ENCODE results near the gene SCAPER. TPM values are rescaled to one million over a fixed set of nuclear protein-coding genes. Genes with fewer than 3 reads are reported as not detected.
"Not testable (repeated sequence)": the region's sequence is repeated elsewhere in the genome, so short reads cannot be mapped to it uniquely, and the experiment has no call there.

The SCAPER gene
- total and polyA plus RNA-seq, 12 donors: 6.9 to 48.1 (median 39.5) TPM

GRCh38 chr15:76823303-76823702 is 81.8 kb downstream of the SCAPER start:
- ATAC-seq (no peak), DNase-seq (no peak)
- WGBS, 2 donors: 96 to 98% methylated on average over 2 of the region's 2 CpGs
- no peak for TF ChIP-seq CTCF (IDR thresholded peaks at IDR 0.05)
- Histone ChIP-seq H3K9me3 (peaks cover 0 to 11% (median 0%) of the 10 kb centered on the region in 11 donors), H3K4me3 (no peak overlapping the region), H3K4me1 (peaks cover 0 to 3% (median 0%) of the 10 kb centered on the region in 9 donors), H3K27me3 (no peaks in the 10 kb centered on the region), H3K36me3 (peaks cover 0 to 9% (median 0%) of the 10 kb centered on the region in 9 donors), H3K27ac (no peak overlapping the region)
- intact Hi-C loops (cut with DNase I): no loop called here

GRCh38 chr15:76818926-76819325 is 86.2 kb downstream of the SCAPER start:
- H3K27ac ChIP-seq; H3K4me3 ChIP-seq; intact Hi-C loops (cut with DNase I); ATAC-seq; H3K36me3 ChIP-seq; H3K4me1 ChIP-seq; H3K27me3 ChIP-seq; DNase-seq: not testable (repeated sequence)
- H3K9me3 ChIP-seq: peaks cover 0 to 27% (median 0%) of the 10 kb centered on the region in 11 donors
- WGBS, 2 donors: 90 to 95% methylated on average over 9 of the region's 9 CpGs

GRCh38 chr15:76815421-76815820 is 89.7 kb downstream of the SCAPER start:
- no peak overlapping the region for H3K27ac ChIP-seq
- 95 to 98% methylated on average over 5 of the region's 5 CpGs for WGBS, 2 donors
- no peak for DNase-seq

GRCh38 chr15:76812381-76812780 is 92.8 kb downstream of the SCAPER start:
- WGBS, 2 donors: 95 to 97% methylated on average over 4 of the region's 4 CpGs
- Histone ChIP-seq H3K36me3 (no peaks in the 10 kb centered on the region), H3K27me3 (no peaks in the 10 kb centered on the region), H3K27ac (no peak overlapping the region), H3K4me3 (no peak overlapping the region), H3K9me3 (peaks cover 0 to 27% (median 0%) of the 10 kb centered on the region in 11 donors), H3K4me1 (peaks cover 0 to 5% (median 0%) of the 10 kb centered on the region in 9 donors)
- DNase-seq: no peak
- ATAC-seq: no peak
- no peak for TF ChIP-seq CTCF (IDR thresholded peaks at IDR 0.05)
- intact Hi-C loops (cut with DNase I): no loop called here

More at GRCh38 chr15:76815421-76815820, 89.7 kb downstream of the SCAPER start:
- TF ChIP-seq CTCF (IDR thresholded peaks at IDR 0.05): no peak
- ATAC-seq: no peak
- Histone ChIP-seq H3K36me3 (peaks cover 0 to 6% (median 0%) of the 10 kb centered on the region in 9 donors), H3K4me3 (no peak overlapping the region), H3K27me3 (no peaks in the 10 kb centered on the region), H3K4me1 (no peaks in the 10 kb centered on the region), H3K9me3 (peaks cover 0 to 36% (median 0%) of the 10 kb centered on the region in 11 donors)
- intact Hi-C loops (cut with DNase I): no loop called here

- DNase-seq (no peak), ATAC-seq (no peak)
- Histone ChIP-seq H3K27me3 (no peaks in the 10 kb centered on the region), H3K36me3 (peaks cover 0 to under 1% (median 0%) of the 10 kb centered on the region in 9 donors), H3K4me1 (peaks cover 0 to 5% (median 0%) of the 10 kb centered on the region in 9 donors), H3K9me3 (peaks cover 0 to 20% (median 0%) of the 10 kb centered on the region in 11 donors), H3K27ac (no peak overlapping the region), H3K4me3 (no peak overlapping the region)
- intact Hi-C loops (cut with DNase I): no loop called here
- no peak for TF ChIP-seq CTCF (IDR thresholded peaks at IDR 0.05)
- WGBS, 2 donors: 91% methylated on average over 3 of the region's 3 CpGs
Observed at GRCh38 chr15:76809412-76810103, 95.6 kb downstream of the SCAPER start.

Measured in heart right ventricle (tissue), 16 donors.